ENCODE data around the gene CSNK1E.
A peak's percentile ranks its signal among the peaks of the same experiment; 100 is the strongest.

The CSNK1E gene

DNA sequence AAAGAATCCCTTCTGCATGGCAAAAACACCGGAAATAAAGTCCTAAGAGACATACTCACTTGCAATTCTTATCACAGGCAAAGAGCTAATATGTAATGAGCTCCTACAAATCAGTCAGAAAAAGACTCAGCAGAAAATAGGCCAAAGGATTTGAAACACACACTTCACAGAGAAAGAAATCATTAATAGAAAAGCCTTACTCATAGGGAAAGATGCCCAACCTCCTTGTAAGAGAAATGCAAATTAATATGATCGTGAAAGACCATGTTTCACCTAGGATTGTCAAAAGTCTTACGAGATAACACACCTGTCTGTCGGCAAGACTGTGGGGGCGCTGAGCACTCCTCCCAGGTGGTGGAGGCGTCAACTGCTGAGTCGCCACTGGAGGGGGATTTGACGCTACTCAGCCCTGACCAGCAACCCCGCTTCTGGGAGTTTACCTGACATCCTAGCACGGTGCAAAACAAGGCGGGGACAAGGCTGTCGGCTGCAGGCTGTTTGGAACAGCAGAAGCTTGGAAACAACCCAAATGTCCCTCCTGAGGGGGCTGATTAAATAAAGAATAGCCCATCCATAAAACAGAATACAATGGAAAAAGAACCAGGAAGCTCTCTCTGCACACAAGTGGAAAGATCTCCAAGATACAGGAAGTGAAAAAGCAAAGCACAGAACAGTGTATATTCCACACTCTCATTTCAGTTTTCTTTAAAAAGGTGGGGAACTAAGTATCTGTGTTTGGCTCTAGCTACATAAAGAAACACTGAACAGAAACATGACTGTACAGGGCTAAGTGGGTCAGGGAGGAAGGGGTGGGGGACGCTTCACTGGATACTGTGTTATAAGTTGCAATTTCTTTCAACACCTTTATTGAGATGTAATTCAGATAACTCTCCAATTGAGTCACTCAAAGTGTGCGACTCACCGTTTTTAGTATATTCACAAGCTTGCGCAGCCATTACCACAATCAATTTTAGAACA is 11.5 kb downstream of the CSNK1E start:
- H3K79me2 ChIP-seq (ENCODE audit: insufficient read depth, low read length) = peaks cover 11% of the 10 kb centered on the region
- peak overlapping the region; percentile 10; the same call in 1 of the 2 replicates for H3K27ac ChIP-seq (ENCODE audit: low read depth, low read length)
- H3K4me3 ChIP-seq (ENCODE audit: insufficient read depth, low read length, poor library complexity, severe bottlenecking) = no peak overlapping the region
- no peaks in the 10 kb centered on the region for H3K9me3 ChIP-seq (ENCODE audit: insufficient read depth, low read length)
- H3F3A ChIP-seq (ENCODE audit: insufficient read depth) = peaks cover 6% of the 10 kb centered on the region; the same call in 1 of the 2 replicates
- H3K27me3 ChIP-seq (ENCODE audit: low read length) = no peaks in the 10 kb centered on the region
- no peaks in the 10 kb centered on the region for H4K20me1 ChIP-seq (ENCODE audit: low read depth, low read length)
- H3K4me2 ChIP-seq (ENCODE audit: low read depth, low read length, poor library complexity, severe bottlenecking) = peak overlapping the region; percentile 30
- no peaks in the 10 kb centered on the region for H3K36me3 ChIP-seq (ENCODE audit: low read length)
- no peak overlapping the region for H3K9ac ChIP-seq (ENCODE audit: low read length)
- H3K9me2 ChIP-seq (replicated peaks; ENCODE audit: insufficient read depth, low read length) = no peaks in the 10 kb centered on the region
- H2AFZ ChIP-seq (ENCODE audit: low read depth, low read length, severe bottlenecking) = no peak overlapping the region
- TF ChIP-seq EZH2phosphoT487 (conservative IDR thresholded peaks at IDR 0.05; ENCODE audit: low read length) = no peak
- TF ChIP-seq, protein P1, sequence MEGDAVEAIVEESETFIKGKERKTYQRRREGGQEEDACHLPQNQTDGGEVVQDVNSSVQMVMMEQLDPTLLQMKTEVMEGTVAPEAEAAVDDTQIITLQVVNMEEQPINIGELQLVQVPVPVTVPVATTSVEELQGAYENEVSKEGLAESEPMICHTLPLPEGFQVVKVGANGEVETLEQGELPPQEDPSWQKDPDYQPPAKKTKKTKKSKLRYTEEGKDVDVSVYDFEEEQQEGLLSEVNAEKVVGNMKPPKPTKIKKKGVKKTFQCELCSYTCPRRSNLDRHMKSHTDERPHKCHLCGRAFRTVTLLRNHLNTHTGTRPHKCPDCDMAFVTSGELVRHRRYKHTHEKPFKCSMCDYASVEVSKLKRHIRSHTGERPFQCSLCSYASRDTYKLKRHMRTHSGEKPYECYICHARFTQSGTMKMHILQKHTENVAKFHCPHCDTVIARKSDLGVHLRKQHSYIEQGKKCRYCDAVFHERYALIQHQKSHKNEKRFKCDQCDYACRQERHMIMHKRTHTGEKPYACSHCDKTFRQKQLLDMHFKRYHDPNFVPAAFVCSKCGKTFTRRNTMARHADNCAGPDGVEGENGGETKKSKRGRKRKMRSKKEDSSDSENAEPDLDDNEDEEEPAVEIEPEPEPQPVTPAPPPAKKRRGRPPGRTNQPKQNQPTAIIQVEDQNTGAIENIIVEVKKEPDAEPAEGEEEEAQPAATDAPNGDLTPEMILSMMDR (IDR thresholded peaks at IDR 0.05; ENCODE audit: insufficient read depth, low read length, poor library complexity, severe bottlenecking) = no peak

DNA sequence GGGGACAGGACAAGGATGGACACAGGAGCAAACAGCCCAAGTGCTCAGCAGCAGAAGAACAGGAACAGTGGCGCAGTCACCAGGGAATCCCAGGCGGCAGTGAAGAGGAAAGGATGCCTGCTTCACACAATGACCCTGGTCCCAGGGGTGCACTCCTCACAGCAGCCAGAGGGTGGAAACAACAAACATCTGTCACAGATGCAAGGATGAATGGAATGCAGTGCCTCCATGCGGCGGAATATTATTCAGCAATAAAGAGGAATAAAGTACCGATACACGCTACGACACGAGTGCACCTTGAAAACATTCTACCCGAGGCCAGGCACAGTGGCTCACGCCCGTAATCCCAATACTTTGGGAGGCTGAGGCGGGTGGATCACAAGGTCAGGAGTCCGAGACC is 12.7 kb downstream of the CSNK1E start:
- TF ChIP-seq, protein P1 (IDR thresholded peaks at IDR 0.05; ENCODE audit: insufficient read depth, low read length, poor library complexity, severe bottlenecking) = no peak
- no peak for TF ChIP-seq EZH2phosphoT487 (conservative IDR thresholded peaks at IDR 0.05; ENCODE audit: low read length)
- Histone ChIP-seq H4K20me1 (ENCODE audit: low read depth, low read length) (no peaks in the 10 kb centered on the region), H3K4me3 (ENCODE audit: insufficient read depth, low read length, poor library complexity, severe bottlenecking) (no peak overlapping the region), H3K9me3 (ENCODE audit: insufficient read depth, low read length) (no peaks in the 10 kb centered on the region), H3K27ac (ENCODE audit: low read depth, low read length) (no peak overlapping the region), H2AFZ (ENCODE audit: low read depth, low read length, severe bottlenecking) (no peak overlapping the region), H3K9me2 (replicated peaks; ENCODE audit: insufficient read depth, low read length) (no peaks in the 10 kb centered on the region), H3K4me2 (ENCODE audit: low read depth, low read length, poor library complexity, severe bottlenecking) (no peak overlapping the region), H3K27me3 (ENCODE audit: low read length) (no peaks in the 10 kb centered on the region), H3F3A (ENCODE audit: insufficient read depth) (peaks cover 6% of the 10 kb centered on the region; the same call in 1 of the 2 replicates), H3K9ac (ENCODE audit: low read length) (no peak overlapping the region), H3K36me3 (ENCODE audit: low read length) (no peaks in the 10 kb centered on the region), H3K79me2 (ENCODE audit: insufficient read depth, low read length) (peaks cover 11% of the 10 kb centered on the region)

DNA sequence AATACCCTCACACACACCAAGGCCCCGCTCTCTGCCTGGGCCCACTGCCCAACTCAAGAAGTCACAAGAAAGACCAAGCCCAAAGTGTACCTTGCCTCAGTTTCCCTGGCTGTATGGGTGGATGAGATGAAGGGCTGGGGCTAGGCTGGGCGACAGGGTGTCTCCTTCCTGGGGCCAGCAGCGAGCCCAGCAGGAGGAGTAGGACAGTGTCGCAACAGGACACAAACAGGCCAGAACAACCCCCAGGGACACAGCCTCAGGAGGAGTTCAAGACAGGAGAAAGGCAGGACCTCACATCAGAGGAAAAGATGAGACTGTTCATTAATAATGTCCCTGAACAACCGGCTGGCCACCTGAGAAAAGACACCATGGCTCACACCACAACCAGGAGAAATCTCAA is 13.3 kb downstream of the CSNK1E start:
- Histone ChIP-seq H2AFZ (ENCODE audit: low read depth, low read length, severe bottlenecking) (no peak overlapping the region), H3K27me3 (ENCODE audit: low read length) (no peaks in the 10 kb centered on the region), H4K20me1 (ENCODE audit: low read depth, low read length) (no peaks in the 10 kb centered on the region), H3K36me3 (ENCODE audit: low read length) (no peaks in the 10 kb centered on the region), H3K4me3 (ENCODE audit: insufficient read depth, low read length, poor library complexity, severe bottlenecking) (no peak overlapping the region), H3K4me2 (ENCODE audit: low read depth, low read length, poor library complexity, severe bottlenecking) (no peak overlapping the region), H3F3A (ENCODE audit: insufficient read depth) (peaks cover 6% of the 10 kb centered on the region; the same call in 1 of the 2 replicates), H3K79me2 (ENCODE audit: insufficient read depth, low read length) (peaks cover 11% of the 10 kb centered on the region), H3K9me3 (ENCODE audit: insufficient read depth, low read length) (no peaks in the 10 kb centered on the region), H3K9ac (ENCODE audit: low read length) (no peak overlapping the region), H3K9me2 (replicated peaks; ENCODE audit: insufficient read depth, low read length) (no peaks in the 10 kb centered on the region), H3K27ac (ENCODE audit: low read depth, low read length) (no peak overlapping the region)
- TF ChIP-seq, protein P1 (IDR thresholded peaks at IDR 0.05; ENCODE audit: insufficient read depth, low read length, poor library complexity, severe bottlenecking) = no peak
- no peak for TF ChIP-seq EZH2phosphoT487 (conservative IDR thresholded peaks at IDR 0.05; ENCODE audit: low read length)
